A673 (cell line): Measurements from ENCODE around the gene FRK. TPM values are rescaled to one million over a fixed set of nuclear protein-coding genes. Genes with fewer than 3 reads are reported as not detected.

Source experiments
- BruUV-seq: library from RNA; stranded (reverse); fragments of 400-500 nt; replicated peaks from 2 replicates; lab custom pipeline; 2021; lab: Mats Ljungman, UMichigan
- CTCF ChIA-PET: fragments of 300-600 bp; sonication (Branson Sonifier 250); formaldehyde crosslinking; loops from one replicate; lab custom pipeline; 2022; ENCODE audit warnings: antibody characterized with exemption; lab: Charles Lee
- POLR2A ChIA-PET: fragments of 300-600 bp; sonication (Branson Sonifier 250); formaldehyde crosslinking; loops from one replicate; lab custom pipeline; 2022; ENCODE audit warnings: antibody characterized with exemption; ENCODE audit not compliant: low non-redundant PET; lab: Charles Lee
- DNase-seq: peaks from one replicate; pipeline ENCODE4 v3.0.0-alpha.2; 2015; ENCODE audit warnings: low spot score
- H3K27ac ChIP-seq: fragments of 200-600 bp; sonication (generic); 2 replicates; pipeline ENCODE4 v1.5.1; 2016; ENCODE audit warnings: mixed run types, low read depth, mild to moderate bottlenecking, mixed read lengths, antibody characterized with exemption, low read length; ENCODE audit not compliant: poor library complexity, severe bottlenecking
- H3K27me3 ChIP-seq: fragments of 200-600 bp; sonication (generic); replicated peaks from 2 replicates; pipeline ENCODE4 v1.6.1; 2017; ENCODE audit warnings: mixed run types, low read depth, mild to moderate bottlenecking, mixed read lengths, antibody characterized with exemption, low read length; ENCODE audit not compliant: insufficient read depth, poor library complexity
- H3K36me3 ChIP-seq: fragments of 200-600 bp; sonication (generic); 2 replicates; pipeline ENCODE4 v1.6.1; 2016; ENCODE audit warnings: mixed run types, mild to moderate bottlenecking, mixed read lengths, antibody characterized with exemption, low read length; ENCODE audit not compliant: insufficient read depth, poor library complexity, severe bottlenecking
- H3K4me1 ChIP-seq: fragments of 200-600 bp; sonication (generic); 2 replicates; pipeline ENCODE4 v1.6.1; 2017; ENCODE audit warnings: mixed run types, mild to moderate bottlenecking, mixed read lengths, antibody characterized with exemption, low read length; ENCODE audit not compliant: insufficient read depth, poor library complexity, severe bottlenecking
- H3K4me3 ChIP-seq: fragments of 200-600 bp; sonication (generic); 2 replicates; pipeline ENCODE4 v1.5.1; 2016; ENCODE audit warnings: low read depth, mixed run types, mild to moderate bottlenecking, mixed read lengths, low read length; ENCODE audit not compliant: poor library complexity, severe bottlenecking
- H3K9me3 ChIP-seq: fragments of 200-600 bp; sonication (generic); 2 replicates; pipeline ENCODE4 v1.6.1; 2016; ENCODE audit warnings: mixed run types, low read depth, mild to moderate bottlenecking, mixed read lengths, antibody characterized with exemption, low read length; ENCODE audit not compliant: poor library complexity, severe bottlenecking
- EZH2 ChIP-seq: fragments of 200-600 bp; sonication (generic); IDR thresholded peaks from 2 replicates; pipeline ENCODE4 v1.6.1; 2017; ENCODE audit warnings: borderline replicate concordance, low read depth, mild to moderate bottlenecking, mixed read lengths, antibody characterized with exemption, low read length; ENCODE audit not compliant: poor library complexity, severe bottlenecking
- intact Hi-C: fragments of 100-400 bp; cut with micrococcal nuclease; formaldehyde crosslinking; loops from one replicate; pipeline ENCODE4 v1.10.0; 2022; ENCODE audit not compliant: unreplicated experiment
- total RNA-seq: library from RNA; stranded (reverse); gene quantifications from 2 replicates; pipeline ENCODE4 v1.2.3, GENCODE V29; 2021
- TF ChIP-seq, protein P1 (sequence below): fragments of 300-800, 200-600 bp; sonication (generic); conservative IDR thresholded peaks from 2 replicates; pipeline ENCODE4 v1.5.1; 2017; ENCODE audit warnings: low read depth, mild to moderate bottlenecking, antibody characterized with exemption, low read length, moderate library complexity, mixed read lengths

Gene FRK
- total RNA-seq, 1 experiment from 2014 or later: 12.3 TPM

DNA sequence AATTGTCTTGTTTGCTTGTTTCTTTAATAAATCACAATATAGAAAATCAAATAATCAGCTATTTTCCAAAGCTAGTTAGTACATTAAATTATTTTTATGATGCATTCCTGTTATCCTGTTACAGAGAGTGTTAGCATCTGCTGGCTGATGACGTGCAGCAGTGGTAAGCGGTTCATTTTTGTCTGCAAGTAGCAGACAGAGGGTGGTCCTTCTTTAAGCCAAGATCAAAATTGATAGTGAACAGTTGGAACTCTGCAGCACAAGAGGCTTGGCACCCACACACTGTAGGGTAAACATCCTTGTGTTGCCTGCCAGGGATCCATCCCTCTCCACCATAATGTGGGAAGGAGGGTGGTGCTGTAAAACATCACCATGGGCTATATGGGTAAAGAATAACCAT, 158.3 kb downstream of the FRK start:
- CTCF ChIA-PET: no interaction called here
- no TSS peak for BruUV-seq

DNA sequence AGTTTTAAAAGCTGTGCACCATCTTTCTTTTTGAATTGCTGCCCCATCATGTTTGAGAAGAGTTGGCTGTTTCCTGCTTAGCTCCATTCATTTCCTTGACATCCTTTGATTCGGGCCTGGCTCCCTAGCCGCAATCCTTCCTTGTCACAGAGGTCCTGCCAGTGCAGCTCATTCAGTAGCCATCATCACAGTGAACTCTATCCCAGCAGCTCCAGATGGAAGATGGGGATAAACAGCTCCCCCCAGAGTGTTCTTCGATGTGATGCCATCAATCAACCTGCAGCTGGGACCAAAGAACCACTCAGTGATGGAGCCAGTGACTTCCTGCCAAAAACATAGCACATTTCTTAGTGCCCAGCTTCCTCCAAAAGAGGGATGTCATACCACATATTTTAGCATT, 158.8 kb downstream of the FRK start:
- intact Hi-C loops: no loop called here
- ChIA-PET POLR2A (interaction anchor here (0.6 kb wide), 1 partner anchor 24 kb away, joined by 4 read pairs; no protein-coding TSS in a partner anchor), CTCF (no interaction called here)
- H3K27ac ChIP-seq: no peak overlapping the region
- peaks cover 3% of the 10 kb centered on the region for H3K4me1 ChIP-seq
- no TSS peak for BruUV-seq
- DNase-seq: no peak
- no peak overlapping the region for H3K4me3 ChIP-seq
- no peaks in the 10 kb centered on the region for H3K36me3 ChIP-seq
- H3K27me3 ChIP-seq: no peaks in the 10 kb centered on the region
- H3K9me3 ChIP-seq: no peaks in the 10 kb centered on the region
- TF ChIP-seq, protein P1, sequence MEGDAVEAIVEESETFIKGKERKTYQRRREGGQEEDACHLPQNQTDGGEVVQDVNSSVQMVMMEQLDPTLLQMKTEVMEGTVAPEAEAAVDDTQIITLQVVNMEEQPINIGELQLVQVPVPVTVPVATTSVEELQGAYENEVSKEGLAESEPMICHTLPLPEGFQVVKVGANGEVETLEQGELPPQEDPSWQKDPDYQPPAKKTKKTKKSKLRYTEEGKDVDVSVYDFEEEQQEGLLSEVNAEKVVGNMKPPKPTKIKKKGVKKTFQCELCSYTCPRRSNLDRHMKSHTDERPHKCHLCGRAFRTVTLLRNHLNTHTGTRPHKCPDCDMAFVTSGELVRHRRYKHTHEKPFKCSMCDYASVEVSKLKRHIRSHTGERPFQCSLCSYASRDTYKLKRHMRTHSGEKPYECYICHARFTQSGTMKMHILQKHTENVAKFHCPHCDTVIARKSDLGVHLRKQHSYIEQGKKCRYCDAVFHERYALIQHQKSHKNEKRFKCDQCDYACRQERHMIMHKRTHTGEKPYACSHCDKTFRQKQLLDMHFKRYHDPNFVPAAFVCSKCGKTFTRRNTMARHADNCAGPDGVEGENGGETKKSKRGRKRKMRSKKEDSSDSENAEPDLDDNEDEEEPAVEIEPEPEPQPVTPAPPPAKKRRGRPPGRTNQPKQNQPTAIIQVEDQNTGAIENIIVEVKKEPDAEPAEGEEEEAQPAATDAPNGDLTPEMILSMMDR: no peak
- no peak for TF ChIP-seq EZH2

More for the DNA sequence above, 158.3 kb downstream of the FRK start:
- Histone ChIP-seq H3K9me3 (no peaks in the 10 kb centered on the region), H3K4me1 (peaks cover 3% of the 10 kb centered on the region), H3K4me3 (no peak overlapping the region), H3K36me3 (no peaks in the 10 kb centered on the region), H3K27ac (no peak overlapping the region), H3K27me3 (no peaks in the 10 kb centered on the region)
- DNase-seq: no peak
- intact Hi-C loops: no loop called here
- no peak for TF ChIP-seq EZH2
- TF ChIP-seq, protein P1: no peak
- POLR2A ChIA-PET: interaction anchor here (0.6 kb wide), 1 partner anchor 23 kb away, joined by 4 read pairs; no protein-coding TSS in a partner anchor

DNA sequence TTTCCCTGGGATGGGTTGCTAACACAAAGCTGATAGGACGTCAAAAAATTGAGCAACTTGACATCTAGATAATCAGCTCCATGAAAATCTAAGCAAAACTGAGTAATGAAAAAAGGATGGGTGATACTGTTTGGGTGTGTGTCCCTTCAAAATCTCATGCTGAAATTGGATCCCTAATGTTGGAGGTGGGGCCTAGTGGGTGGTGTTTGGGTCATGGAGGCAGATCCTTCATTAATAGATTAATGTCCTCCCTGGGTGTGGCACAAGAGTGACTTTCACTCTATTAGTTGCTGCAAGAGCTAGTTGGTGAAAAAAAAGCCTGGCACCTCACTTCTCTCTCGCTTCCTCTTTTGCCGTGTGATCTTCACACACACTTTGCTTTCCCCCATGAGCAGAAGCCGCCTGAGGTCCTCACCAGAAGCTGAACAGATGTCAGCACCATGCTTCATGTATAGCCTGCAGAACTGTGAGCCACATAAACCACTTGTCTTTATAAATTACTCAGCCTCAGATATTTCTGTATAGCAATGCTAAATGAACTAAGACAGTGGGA, 160.9 kb downstream of the FRK start:
- POLR2A ChIA-PET: no interaction called here

More for the DNA sequence above, 160.9 kb downstream of the FRK start:
- Histone ChIP-seq H3K9me3 (no peaks in the 10 kb centered on the region), H3K4me3 (no peak overlapping the region), H3K4me1 (peaks cover 3% of the 10 kb centered on the region), H3K36me3 (no peaks in the 10 kb centered on the region), H3K27ac (no peak overlapping the region), H3K27me3 (no peaks in the 10 kb centered on the region)
- TF ChIP-seq, protein P1: no peak
- no peak for TF ChIP-seq EZH2
- no TSS peak for BruUV-seq
- DNase-seq: no peak
- intact Hi-C loops: loop anchor here (5.0 kb wide), 2 partner anchors 197 to 353 kb away; no protein-coding TSS in a partner anchor
- CTCF ChIA-PET: no interaction called here
